Lung (tissue), 12 donors: ENCODE results near the gene CD226. TPM values are rescaled to one million over a fixed set of nuclear protein-coding genes. Genes with fewer than 3 reads are reported as not detected.

ENCODE experiments used
- ATAC-seq: fragments of 200-7000 bp; cut with Tn5 transposase; one replicate; pipeline ENCODE4 v1.9.1; 2020; ENCODE audit warnings: moderate number of reproducible peaks; ENCODE audit not compliant: insufficient read depth, low FRiP score
- DNase-seq, 3 donors: peaks; one replicate each; pipeline ENCODE4 v3.0.0-alpha.2; 2013 to 2017
- H3K27ac ChIP-seq, 2 donors: one replicate each; pipeline ENCODE4 v1.5.1; 2013; ENCODE audit warnings: mild to moderate bottlenecking in 2 of 2, moderate library complexity in 2 of 2, control low read depth in 1 of 2, inconsistent platforms in 1 of 2, low read depth in 1 of 2, low read length in 1 of 2
- H3K27me3 ChIP-seq, 3 donors: one replicate each; pipeline ENCODE4 v1.5.1; 2013; ENCODE audit warnings: low read length in 2 of 3; ENCODE audit not compliant: control insufficient read depth in 3 of 3, insufficient read depth in 3 of 3
- H3K36me3 ChIP-seq, 4 donors: one replicate each; pipeline ENCODE4 v1.5.1; 2013; ENCODE audit warnings: low read length in 4 of 4, mild to moderate bottlenecking in 1 of 4, moderate library complexity in 1 of 4; ENCODE audit not compliant: control insufficient read depth in 4 of 4, insufficient read depth in 4 of 4
- H3K4me1 ChIP-seq, 5 donors: one replicate each; pipeline ENCODE4 v1.5.1; 2013; ENCODE audit warnings: low read length in 5 of 5, mild to moderate bottlenecking in 2 of 5, moderate library complexity in 1 of 5; ENCODE audit not compliant: control insufficient read depth in 5 of 5, insufficient read depth in 5 of 5
- H3K4me3 ChIP-seq: one replicate; pipeline ENCODE4 v1.5.1; 2013; ENCODE audit warnings: mild to moderate bottlenecking, control low read depth, moderate library complexity
- H3K9ac ChIP-seq, 2 donors: one replicate each; pipeline ENCODE4 v1.5.1; 2013; ENCODE audit warnings: low read length in 2 of 2, control low read depth in 1 of 2; ENCODE audit not compliant: insufficient read depth in 1 of 2
- H3K9me3 ChIP-seq, 4 donors: one replicate each; pipeline ENCODE4 v1.5.1; 2013; ENCODE audit warnings: low read length in 3 of 4, mild to moderate bottlenecking in 1 of 4, moderate library complexity in 1 of 4; ENCODE audit not compliant: control insufficient read depth in 4 of 4, insufficient read depth in 3 of 4
- CTCF ChIP-seq: IDR thresholded peaks from 2 replicates; pipeline ENCODE4 v1.5.1; 2012; ENCODE audit warnings: mild to moderate bottlenecking; ENCODE audit errors: control extremely low read depth, extremely low read depth
- WGBS, 2 donors: extraction: QIAGEN DNeasy Blood & Tissue Kit; methylation state at CpG; one replicate each; pipeline ENCODE4 v1.1.7; 2013; 5-methylcytosine and 5-hydroxymethylcytosine counted together
- polyA plus RNA-seq, 2 donors: library from polyadenylated mRNA; stranded (reverse); fragments of 200-250 nt; gene quantifications; one replicate each; pipeline ENCODE4 v1.2.1, GENCODE V29; 2013
- total RNA-seq, 2 donors: library from RNA; depleted of rRNA in 1 of 2; stranded (reverse); fragments of >200 nt in 1 of 2; gene quantifications; one replicate each; pipeline ENCODE4 v1.2.1, GENCODE V29; 2014 to 2021
- donor health status: control.
- donor health status: control.
- donor health status: Bipolar disorder and iron deficiency.
- donor health status: healthy.
- donor health status: DM: yes; HTN: yes; CAD: no.

CD226 gene
- total and polyA plus RNA-seq, 4 donors = 0.49 to 6.3 (median 2.7) TPM

GRCh38 chr18:69858897-69859296, 88.8 kb downstream of the CD226 start:
- Histone ChIP-seq H3K27me3 (no peaks in the 10 kb centered on the region), H3K4me3 (no peak overlapping the region), H3K9me3 (no peaks in the 10 kb centered on the region), H3K36me3 (no peaks in the 10 kb centered on the region), H3K4me1 (no peaks in the 10 kb centered on the region), H3K9ac (no peak overlapping the region), H3K27ac (no peak overlapping the region)
- WGBS, 2 donors = 91% methylated on average over 5 of the region's 5 CpGs
- ATAC-seq (no peak), DNase-seq (no peak)
- TF ChIP-seq CTCF = no peak

GRCh38 chr18:69854455-69854854, 93.2 kb downstream of the CD226 start:
- H3K36me3 ChIP-seq = no peaks in the 10 kb centered on the region
- no peak overlapping the region for H3K27ac ChIP-seq
- ATAC-seq = no peak
- H3K9me3 ChIP-seq = no peaks in the 10 kb centered on the region
- H3K4me1 ChIP-seq = peaks cover 0 to 17% (median 0%) of the 10 kb centered on the region in 5 donors
- H3K4me3 ChIP-seq = no peak overlapping the region
- 93 to 97% methylated on average over 1 of the region's 1 CpG for WGBS, 2 donors
- no peak for DNase-seq
- H3K27me3 ChIP-seq = no peaks in the 10 kb centered on the region
- TF ChIP-seq CTCF = no peak
- H3K9ac ChIP-seq = no peak overlapping the region

GRCh38 chr18:69853051-69853450, 94.6 kb downstream of the CD226 start:
- H3K27ac ChIP-seq = no peak overlapping the region
- H3K9ac ChIP-seq = no peak overlapping the region
- H3K36me3 ChIP-seq = no peaks in the 10 kb centered on the region
- peaks cover 0 to 17% (median 0%) of the 10 kb centered on the region in 5 donors for H3K4me1 ChIP-seq
- no peak for TF ChIP-seq CTCF
- H3K4me3 ChIP-seq = no peak overlapping the region
- no peaks in the 10 kb centered on the region for H3K9me3 ChIP-seq
- ATAC-seq = no peak
- H3K27me3 ChIP-seq = no peaks in the 10 kb centered on the region
- DNase-seq = peak in 2 of 3 donors; percentile 75 to 81
- 71 to 75% methylated on average over 4 of the region's 4 CpGs for WGBS, 2 donors
